KG1 (cell line): ENCODE results near the gene FAM229A.
A peak's percentile ranks its signal among the peaks of the same experiment; 100 is the strongest.
"Not testable (repeated sequence)": the region's sequence is repeated elsewhere in the genome, so short reads cannot be mapped to it uniquely, and the experiment has no call there.

ENCODE experiments used
- DNase-seq: peaks from one replicate; lab custom pipeline; 2025; lab: John Stamatoyannopoulos, UW

The FAM229A gene

GRCh38 chr1:32377541-32378220, 15.4 kb upstream of the FAM229A start:
- DNase-seq: no peak

GRCh38 chr1:32376199-32376598, 13.9 kb upstream of the FAM229A start:
- no peak for DNase-seq

- DNase-seq: no peak
These were observed 11.8 kb upstream of the FAM229A start for GRCh38 chr1:32373996-32374592.

GRCh38 chr1:32372149-32372756, 10.0 kb upstream of the FAM229A start:
- DNase-seq: peak; percentile 87

- DNase-seq: no peak
These were observed 5.8 kb upstream of the FAM229A start for GRCh38 chr1:32367912-32368635.

- no peak for DNase-seq
These were observed 3.2 kb upstream of the FAM229A start for GRCh38 chr1:32365445-32365844.

- no peak for DNase-seq
These were observed 2.6 kb upstream of the FAM229A start for GRCh38 chr1:32364836-32365235.

GRCh38 chr1:32363713-32364112, 1.4 kb upstream of the FAM229A start:
- DNase-seq: no peak

- DNase-seq: no peak
These were observed 411 bp downstream of the FAM229A start for GRCh38 chr1:32361674-32362473.

GRCh38 chr1:32361308-32361673, 994 bp downstream of the FAM229A start:
- no peak for DNase-seq

- no peak for DNase-seq
These were observed 3.9 kb downstream of the FAM229A start for GRCh38 chr1:32358435-32358834.

GRCh38 chr1:32357614-32358013, 4.7 kb downstream of the FAM229A start:
- no peak for DNase-seq

- DNase-seq: no peak
These were observed 5.8 kb downstream of the FAM229A start for GRCh38 chr1:32356478-32356877.

- not testable (repeated sequence) for DNase-seq
These were observed 6.5 kb downstream of the FAM229A start for GRCh38 chr1:32355778-32356177.

- no peak for DNase-seq
These were observed 8.3 kb downstream of the FAM229A start for GRCh38 chr1:32353886-32354570.

- DNase-seq: no peak
These were observed 8.9 kb downstream of the FAM229A start for GRCh38 chr1:32353431-32353830.

GRCh38 chr1:32352831-32353383, 9.4 kb downstream of the FAM229A start:
- DNase-seq: no peak

- no peak for DNase-seq
These were observed 10.0 kb downstream of the FAM229A start for GRCh38 chr1:32352239-32352745.

GRCh38 chr1:32351399-32352238, 10.7 kb downstream of the FAM229A start:
- DNase-seq: peak; percentile 86
